Suprapubic skin (tissue), 4 donors: ENCODE measurements around the gene FARS2. TPM values are rescaled to one million over a fixed set of nuclear protein-coding genes. Genes with fewer than 3 reads are reported as not detected.

Experiments used
- DNase-seq, 2 donors: peaks; one replicate each; pipeline ENCODE4 v3.0.0-alpha.2; 2019; ENCODE audit warnings: low spot score in 2 of 2
- H3K27ac ChIP-seq: fragments of 200-600 bp; sonication (generic); one replicate; pipeline ENCODE4 v1.5.1; 2019
- H3K27me3 ChIP-seq: fragments of 200-600 bp; sonication (generic); one replicate; pipeline ENCODE4 v1.5.1; 2019
- H3K36me3 ChIP-seq: fragments of 200-600 bp; sonication (generic); one replicate; pipeline ENCODE4 v1.5.1; 2019
- H3K4me1 ChIP-seq: fragments of 200-600 bp; sonication (generic); one replicate; pipeline ENCODE4 v1.5.1; 2019
- H3K4me3 ChIP-seq: fragments of 200-600 bp; sonication (generic); one replicate; pipeline ENCODE4 v1.5.1; 2019; ENCODE audit warnings: mild to moderate bottlenecking
- H3K9me3 ChIP-seq: fragments of 200-600 bp; sonication (generic); one replicate; pipeline ENCODE4 v1.5.1; 2019
- EP300 ChIP-seq: sonication (generic); formaldehyde crosslinking; IDR thresholded peaks from one replicate; pipeline ENCODE4 v1.6.1; 2017; ENCODE audit warnings: antibody characterized with exemption
- POLR2A ChIP-seq, 2 donors: fragments of 450-650 bp; IDR thresholded peaks; one replicate each; pipeline ENCODE4 v1.6.1; 2017; ENCODE audit warnings: antibody characterized with exemption in 2 of 2, mild to moderate bottlenecking in 2 of 2, moderate library complexity in 2 of 2
- POLR2AphosphoS5 ChIP-seq, 3 donors: sonication (generic); formaldehyde crosslinking; IDR thresholded peaks; one replicate each; pipeline ENCODE4 v1.6.1; 2017; ENCODE audit warnings: antibody characterized with exemption in 3 of 3
- WGBS: methylation state at CpG from one replicate; pipeline ENCODE4 v1.1.5; 2018; 5-methylcytosine and 5-hydroxymethylcytosine counted together
- total RNA-seq, 4 donors: library from RNA; depleted of rRNA; stranded (reverse); fragments of >200 nt; gene quantifications; one replicate each; pipeline ENCODE4 v1.1.0, GENCODE V29; 2016
- TF ChIP-seq, protein P1 (sequence below), 2 donors: fragments of 200-600 bp in 1 of 2; fragments of 450-650 bp in 1 of 2; sonication (generic) in 1 of 2; IDR thresholded peaks; one replicate each; pipeline ENCODE4 v1.5.1; 2016 to 2019; ENCODE audit warnings: antibody characterized with exemption in 2 of 2, mild to moderate bottlenecking in 1 of 2, moderate library complexity in 1 of 2

Gene FARS2
- total RNA-seq, 4 donors from 2014 or later, result 15.0 to 22.4 (median 20.1) TPM

DNA sequence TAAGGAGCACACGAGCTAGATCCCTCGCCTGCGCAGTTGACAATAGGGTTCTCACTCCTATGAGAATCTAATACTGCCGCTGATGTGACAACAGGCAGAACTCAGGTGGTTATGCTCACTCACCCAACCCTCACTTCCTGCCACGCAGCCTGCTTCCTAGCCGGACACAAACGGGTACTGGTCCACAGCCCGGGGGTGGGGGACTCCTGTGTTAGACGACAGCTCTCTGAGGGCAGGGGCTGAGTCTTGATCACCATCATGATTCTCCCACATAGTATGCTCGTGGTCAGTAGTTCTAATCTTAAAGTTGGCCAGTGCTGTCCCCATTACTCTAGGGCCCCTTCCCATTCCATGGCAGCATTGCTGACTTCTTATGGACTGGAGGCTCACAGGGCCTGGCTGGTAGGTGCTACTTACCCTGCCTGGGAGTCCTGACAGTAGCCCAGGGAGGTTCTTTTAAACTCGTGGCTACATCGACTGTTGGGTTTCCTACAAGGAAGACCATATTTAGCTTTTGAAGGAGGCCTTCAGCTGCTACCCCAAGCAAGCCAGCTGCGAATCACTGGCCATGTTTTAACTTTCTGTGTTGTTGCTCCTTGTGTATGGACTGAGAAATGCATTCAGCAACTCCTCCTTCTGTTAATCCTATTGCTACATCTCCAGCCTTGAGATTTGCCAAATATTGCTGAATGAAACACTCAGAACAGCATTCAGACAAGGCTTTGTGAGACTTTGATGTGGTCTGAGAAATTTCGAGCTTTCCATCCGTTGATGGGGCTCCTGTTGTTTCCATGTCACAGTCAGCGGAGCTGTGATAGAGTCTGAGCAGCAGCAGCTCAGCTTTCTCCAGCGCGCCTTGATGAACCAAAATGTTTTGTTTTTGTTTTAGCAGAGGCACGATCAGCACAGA, 445.1 kb downstream of the FARS2 start:
- Histone ChIP-seq H3K27ac (no peak overlapping the region), H3K4me3 (no peak overlapping the region), H3K36me3 (no peaks in the 10 kb centered on the region), H3K9me3 (no peaks in the 10 kb centered on the region), H3K4me1 (no peaks in the 10 kb centered on the region), H3K27me3 (no peaks in the 10 kb centered on the region)
- no peak for TF ChIP-seq POLR2AphosphoS5 (IDR thresholded peaks at IDR 0.05)
- TF ChIP-seq, protein P1, sequence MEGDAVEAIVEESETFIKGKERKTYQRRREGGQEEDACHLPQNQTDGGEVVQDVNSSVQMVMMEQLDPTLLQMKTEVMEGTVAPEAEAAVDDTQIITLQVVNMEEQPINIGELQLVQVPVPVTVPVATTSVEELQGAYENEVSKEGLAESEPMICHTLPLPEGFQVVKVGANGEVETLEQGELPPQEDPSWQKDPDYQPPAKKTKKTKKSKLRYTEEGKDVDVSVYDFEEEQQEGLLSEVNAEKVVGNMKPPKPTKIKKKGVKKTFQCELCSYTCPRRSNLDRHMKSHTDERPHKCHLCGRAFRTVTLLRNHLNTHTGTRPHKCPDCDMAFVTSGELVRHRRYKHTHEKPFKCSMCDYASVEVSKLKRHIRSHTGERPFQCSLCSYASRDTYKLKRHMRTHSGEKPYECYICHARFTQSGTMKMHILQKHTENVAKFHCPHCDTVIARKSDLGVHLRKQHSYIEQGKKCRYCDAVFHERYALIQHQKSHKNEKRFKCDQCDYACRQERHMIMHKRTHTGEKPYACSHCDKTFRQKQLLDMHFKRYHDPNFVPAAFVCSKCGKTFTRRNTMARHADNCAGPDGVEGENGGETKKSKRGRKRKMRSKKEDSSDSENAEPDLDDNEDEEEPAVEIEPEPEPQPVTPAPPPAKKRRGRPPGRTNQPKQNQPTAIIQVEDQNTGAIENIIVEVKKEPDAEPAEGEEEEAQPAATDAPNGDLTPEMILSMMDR (IDR thresholded peaks at IDR 0.05), result no peak
- no peak for DNase-seq
- WGBS, result 86% methylated on average over 19 of the region's 19 CpGs

DNA sequence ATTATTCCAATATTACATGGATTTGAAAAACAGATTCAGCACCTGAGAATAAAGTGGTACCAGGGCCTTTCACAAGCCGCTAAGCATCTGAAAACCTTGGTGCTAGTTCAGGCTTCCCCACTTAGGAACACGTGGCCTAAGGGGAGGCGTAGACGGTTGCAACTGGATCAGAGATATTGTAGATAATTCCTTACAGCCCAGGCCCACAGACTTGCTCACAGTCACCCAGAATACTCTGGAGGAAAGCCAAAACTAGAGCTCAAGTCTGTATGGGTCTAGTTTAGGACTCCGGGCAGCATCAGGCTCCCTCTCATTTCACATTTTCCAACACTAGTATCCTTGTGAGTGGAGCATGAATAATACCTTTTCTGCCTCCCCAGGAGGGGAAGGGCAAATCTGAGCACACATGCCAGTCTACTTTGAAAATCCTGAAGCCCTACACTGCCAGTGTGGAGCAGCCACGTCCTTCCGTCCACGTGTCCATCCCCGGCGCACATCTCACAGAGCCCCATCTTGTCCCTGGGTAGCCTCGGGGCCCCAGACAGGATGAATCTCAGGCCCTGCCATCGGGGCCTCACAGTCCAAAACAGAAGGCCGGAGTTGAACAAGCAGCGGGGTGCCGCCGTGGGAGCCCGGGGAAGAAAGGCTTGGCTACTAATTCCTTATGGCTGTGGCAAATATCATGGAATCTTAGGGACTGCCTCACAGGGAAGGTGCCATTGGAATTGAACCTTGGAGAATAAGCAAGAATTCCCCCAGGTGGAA, 446.1 kb downstream of the FARS2 start:
- 98% methylated on average over 17 of the region's 17 CpGs for WGBS
- no peaks in the 10 kb centered on the region for H3K27me3 ChIP-seq
- DNase-seq, result no peak

DNA sequence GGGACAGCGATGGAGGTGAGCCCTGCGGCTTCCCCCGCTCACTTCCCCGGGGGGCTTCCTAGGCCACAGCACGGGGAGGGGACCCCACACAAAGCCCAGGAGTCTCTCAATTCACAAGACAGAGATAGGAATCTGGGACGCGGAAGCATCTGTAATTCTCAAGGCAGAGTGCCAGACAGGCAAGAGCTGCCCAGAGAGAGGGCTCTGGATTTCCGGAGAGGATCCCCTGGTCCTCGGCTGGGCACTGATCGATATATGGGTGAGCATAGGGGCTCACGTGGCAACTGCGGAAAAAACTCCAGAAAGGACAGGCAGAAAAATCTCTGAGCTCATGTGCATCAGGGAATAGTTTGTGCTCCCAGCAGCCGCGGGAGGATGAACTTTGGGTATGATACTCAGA, 449.2 kb downstream of the FARS2 start:
- TF ChIP-seq POLR2A (IDR thresholded peaks at IDR 0.05), result no peak
- no peak for TF ChIP-seq EP300
- TF ChIP-seq POLR2AphosphoS5 (IDR thresholded peaks at IDR 0.05), result no peak
- TF ChIP-seq, protein P1 (IDR thresholded peaks at IDR 0.05), result no peak
- no peak for DNase-seq
- Histone ChIP-seq H3K9me3 (no peaks in the 10 kb centered on the region), H3K36me3 (no peaks in the 10 kb centered on the region), H3K27me3 (no peaks in the 10 kb centered on the region), H3K4me1 (no peaks in the 10 kb centered on the region), H3K27ac (no peak overlapping the region), H3K4me3 (no peak overlapping the region)
- WGBS, result 95% methylated on average over 14 of the region's 14 CpGs

More for the DNA sequence above, 446.1 kb downstream of the FARS2 start:
- no peak overlapping the region for H3K4me3 ChIP-seq
- TF ChIP-seq EP300 (no peak), POLR2AphosphoS5 (IDR thresholded peaks at IDR 0.05) (no peak), POLR2A (IDR thresholded peaks at IDR 0.05) (no peak)
- TF ChIP-seq, protein P1 (IDR thresholded peaks at IDR 0.05), result no peak
- H3K27ac ChIP-seq, result no peak overlapping the region
- H3K4me1 ChIP-seq, result no peaks in the 10 kb centered on the region
- H3K9me3 ChIP-seq, result no peaks in the 10 kb centered on the region
- no peaks in the 10 kb centered on the region for H3K36me3 ChIP-seq

DNA sequence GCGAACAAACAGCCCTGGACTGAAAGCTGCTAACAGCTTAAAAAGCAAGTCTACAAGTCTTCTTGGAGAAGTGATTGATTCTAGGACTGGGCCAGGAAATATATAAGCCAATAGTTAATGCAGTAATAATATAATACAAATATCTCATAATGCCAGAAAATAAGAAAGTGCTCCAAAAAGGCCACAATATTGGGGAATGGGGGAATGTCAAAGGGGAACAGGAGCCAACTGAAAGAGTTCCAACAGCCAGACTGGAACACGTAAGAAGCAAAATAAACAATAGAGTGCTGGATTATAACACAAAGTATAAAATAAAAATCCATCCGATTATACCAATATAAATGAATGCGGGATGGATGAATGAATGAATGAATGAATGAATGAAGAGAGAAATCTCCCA, 449.6 kb downstream of the FARS2 start:
- Histone ChIP-seq H3K27ac (no peak overlapping the region), H3K36me3 (no peaks in the 10 kb centered on the region), H3K4me1 (no peaks in the 10 kb centered on the region), H3K4me3 (no peak overlapping the region), H3K9me3 (no peaks in the 10 kb centered on the region), H3K27me3 (no peaks in the 10 kb centered on the region)
- no peak for TF ChIP-seq POLR2AphosphoS5 (IDR thresholded peaks at IDR 0.05)
- TF ChIP-seq, protein P1 (IDR thresholded peaks at IDR 0.05), result no peak
- TF ChIP-seq POLR2A (IDR thresholded peaks at IDR 0.05), result no peak
- WGBS, result 95% methylated on average over 4 of the region's 4 CpGs
- DNase-seq, result no peak
